GM23248 (cell line): Measurements from ENCODE around the gene CDH13. TPM values are rescaled to one million over a fixed set of nuclear protein-coding genes. Genes with fewer than 3 reads are reported as not detected.
A peak's percentile ranks its signal among the peaks of the same experiment; 100 is the strongest.

Experiments used
- DNase-seq: peaks from one replicate; pipeline ENCODE4 v3.0.0-alpha.2; 2015
- H2AFZ ChIP-seq: fragments of 200-600 bp; sonication (generic); 2 replicates; pipeline ENCODE4 v1.6.1; 2016; ENCODE audit warnings: antibody characterized with exemption
- H3F3A ChIP-seq: fragments of 200-600 bp; sonication (generic); 2 replicates; pipeline ENCODE4 v1.6.1; 2016; ENCODE audit warnings: mild to moderate bottlenecking, antibody characterized with exemption, mixed run types; ENCODE audit not compliant: insufficient read depth
- H3K27ac ChIP-seq: fragments of 200-600 bp; sonication (generic); 2 replicates; pipeline ENCODE4 v1.5.1; 2016; ENCODE audit warnings: mild to moderate bottlenecking
- H3K27me3 ChIP-seq: fragments of 200-600 bp; sonication (generic); replicated peaks from 2 replicates; pipeline ENCODE4 v1.6.1; 2016; ENCODE audit warnings: mild to moderate bottlenecking; ENCODE audit not compliant: insufficient read depth
- H3K36me3 ChIP-seq: fragments of 200-600 bp; sonication (generic); 2 replicates; pipeline ENCODE4 v1.6.1; 2016; ENCODE audit warnings: low read depth, mild to moderate bottlenecking
- H3K4me1 ChIP-seq: fragments of 200-600 bp; sonication (generic); 2 replicates; pipeline ENCODE4 v1.6.1; 2016; ENCODE audit warnings: mild to moderate bottlenecking; ENCODE audit not compliant: insufficient read depth
- H3K4me2 ChIP-seq: fragments of 200-600 bp; sonication (generic); one replicate; pipeline ENCODE4 v1.6.1; 2016; ENCODE audit warnings: mild to moderate bottlenecking; ENCODE audit not compliant: unreplicated experiment
- H3K4me3 ChIP-seq: fragments of 200-600 bp; sonication (generic); 2 replicates; pipeline ENCODE4 v1.5.1; 2016; ENCODE audit warnings: mild to moderate bottlenecking
- H3K79me2 ChIP-seq: fragments of 200-600 bp; sonication (generic); 2 replicates; pipeline ENCODE4 v1.6.1; 2016; ENCODE audit warnings: mild to moderate bottlenecking; ENCODE audit not compliant: insufficient read depth
- H3K9ac ChIP-seq: fragments of 200-600 bp; sonication (generic); 2 replicates; pipeline ENCODE4 v1.6.1; 2016; ENCODE audit warnings: mild to moderate bottlenecking
- H3K9me2 ChIP-seq: fragments of 200-600 bp; sonication (generic); 2 replicates; pipeline ENCODE4 v1.6.1; 2016; ENCODE audit warnings: mixed run types, mild to moderate bottlenecking, moderate library complexity; ENCODE audit not compliant: insufficient read depth
- H3K9me3 ChIP-seq: fragments of 200-600 bp; sonication (generic); one replicate; pipeline ENCODE4 v1.6.1; 2017; ENCODE audit warnings: low read depth
- H4K20me1 ChIP-seq: fragments of 200-600 bp; sonication (generic); 2 replicates; pipeline ENCODE4 v1.6.0; 2016; ENCODE audit not compliant: insufficient read depth
- EZH2 ChIP-seq: fragments of 200-600 bp; sonication (generic); IDR thresholded peaks from 2 replicates; pipeline ENCODE4 v1.6.1; 2018; ENCODE audit warnings: antibody characterized with exemption, mild to moderate bottlenecking; ENCODE audit not compliant: insufficient read depth, poor library complexity, severe bottlenecking
- EZH2phosphoT487 ChIP-seq: fragments of 200-600 bp; sonication (generic); IDR thresholded peaks from 2 replicates; pipeline ENCODE4 v1.6.1; 2018; ENCODE audit warnings: antibody characterized with exemption, moderate library complexity, mild to moderate bottlenecking, low read depth; ENCODE audit not compliant: insufficient read depth
- WGBS, 2 experiments: methylation state at CpG; one replicate each; pipeline ENCODE4 v1.1.6; 2015 to 2017; ENCODE audit warnings: low lambda C conversion rate in 2 of 2, low coverage in 1 of 2; ENCODE audit errors: missing lambda C conversion rate in 2 of 2; 5-methylcytosine and 5-hydroxymethylcytosine counted together
- in situ Hi-C: fragments of 300-500 bp; cut with MboI; formaldehyde crosslinking; loops from 2 replicates; pipeline ENCODE4 v1.15.0; 2020
- polyA plus RNA-seq: library from polyadenylated mRNA; unstranded; fragments of >200 nt; fragmentation: Nextera tagmentation; extraction: Ambion mirVana; gene quantifications from 2 replicates; pipeline ENCODE4 v1.2.1, GENCODE V29; 2016
- total RNA-seq: library from RNA; depleted of rRNA; stranded (reverse); fragments of >200 nt; shearing (Covaris generic); gene quantifications from 2 replicates; pipeline ENCODE4 v1.2.3, GENCODE V29; 2014

The CDH13 gene
- total and polyA plus RNA-seq, 2 experiments from 2014 or later: 51.0 to 52.8 TPM

GRCh38 chr16:83350481-83350880 lies 723.7 kb downstream of the CDH13 start:
- no peaks in the 10 kb centered on the region for H3F3A ChIP-seq
- TF ChIP-seq EZH2: no peak
- TF ChIP-seq EZH2phosphoT487: no peak
- in situ Hi-C loops: no loop called here

GRCh38 chr16:83351846-83352245 lies 725.1 kb downstream of the CDH13 start:
- H3K9ac ChIP-seq: no peak overlapping the region
- TF ChIP-seq EZH2 (no peak), EZH2phosphoT487 (no peak)
- no peak overlapping the region for H3K4me2 ChIP-seq
- no peaks in the 10 kb centered on the region for H3F3A ChIP-seq
- no peaks in the 10 kb centered on the region for H3K79me2 ChIP-seq
- no peaks in the 10 kb centered on the region for H4K20me1 ChIP-seq
- no peak overlapping the region for H3K4me3 ChIP-seq
- in situ Hi-C loops: no loop called here
- no peaks in the 10 kb centered on the region for H3K27me3 ChIP-seq
- no peak overlapping the region for H2AFZ ChIP-seq
- WGBS, 2 experiments: 88 to 89% methylated on average over 2 of the region's 2 CpGs
- no peaks in the 10 kb centered on the region for H3K9me2 ChIP-seq
- H3K27ac ChIP-seq: no peak overlapping the region
- no peaks in the 10 kb centered on the region for H3K36me3 ChIP-seq
- H3K9me3 ChIP-seq: no peaks in the 10 kb centered on the region
- H3K4me1 ChIP-seq: 0 out of 2 replicates have a peak, but pooled peaks cover 7% of the 10 kb centered on the region
- peak; percentile 45 for DNase-seq

More at GRCh38 chr16:83350481-83350880, 723.7 kb downstream of the CDH13 start:
- Histone ChIP-seq H3K79me2 (no peaks in the 10 kb centered on the region), H3K9ac (no peak overlapping the region), H3K27ac (no peak overlapping the region), H3K4me1 (0 out of 2 replicates have a peak, but pooled peaks cover 7% of the 10 kb centered on the region), H3K27me3 (no peaks in the 10 kb centered on the region), H3K4me2 (no peak overlapping the region), H3K9me2 (no peaks in the 10 kb centered on the region), H4K20me1 (no peaks in the 10 kb centered on the region), H3K4me3 (no peak overlapping the region), H3K36me3 (no peaks in the 10 kb centered on the region), H3K9me3 (no peaks in the 10 kb centered on the region), H2AFZ (no peak overlapping the region)
- DNase-seq: no peak
- 84 to 90% methylated on average over 5 of the region's 5 CpGs for WGBS, 2 experiments

- H3K27me3 ChIP-seq: no peaks in the 10 kb centered on the region
- H3K27ac ChIP-seq: no peak overlapping the region
- H3K9me3 ChIP-seq: no peaks in the 10 kb centered on the region
- in situ Hi-C loops: no loop called here
- no peaks in the 10 kb centered on the region for H3K36me3 ChIP-seq
- DNase-seq: no peak
- H3K4me3 ChIP-seq: no peak overlapping the region
- H3K79me2 ChIP-seq: no peaks in the 10 kb centered on the region
- 0 out of 2 replicates have a peak, but pooled peaks cover 7% of the 10 kb centered on the region for H3K4me1 ChIP-seq
- H2AFZ ChIP-seq: no peak overlapping the region
- H3F3A ChIP-seq: no peaks in the 10 kb centered on the region
- H3K9me2 ChIP-seq: no peaks in the 10 kb centered on the region
- WGBS, 2 experiments: 80 to 85% methylated on average over 3 of the region's 3 CpGs
- no peaks in the 10 kb centered on the region for H4K20me1 ChIP-seq
- no peak overlapping the region for H3K9ac ChIP-seq
- no peak overlapping the region for H3K4me2 ChIP-seq
- TF ChIP-seq EZH2 (no peak), EZH2phosphoT487 (no peak)
These were observed 726.5 kb downstream of the CDH13 start for GRCh38 chr16:83353241-83353640.

- no peaks in the 10 kb centered on the region for H3K9me2 ChIP-seq
- H3F3A ChIP-seq: no peaks in the 10 kb centered on the region
- 0 out of 2 replicates have a peak, but pooled peaks cover 7% of the 10 kb centered on the region for H3K4me1 ChIP-seq
- H4K20me1 ChIP-seq: no peaks in the 10 kb centered on the region
- WGBS, 2 experiments: 81 to 91% methylated on average over 7 of the region's 7 CpGs
- no peaks in the 10 kb centered on the region for H3K27me3 ChIP-seq
- H2AFZ ChIP-seq: no peak overlapping the region
- H3K4me2 ChIP-seq: no peak overlapping the region
- in situ Hi-C loops: no loop called here
- no peak overlapping the region for H3K9ac ChIP-seq
- DNase-seq: no peak
- no peaks in the 10 kb centered on the region for H3K9me3 ChIP-seq
- TF ChIP-seq EZH2phosphoT487: no peak
- TF ChIP-seq EZH2: no peak
- H3K79me2 ChIP-seq: no peaks in the 10 kb centered on the region
- H3K36me3 ChIP-seq: no peaks in the 10 kb centered on the region
- no peak overlapping the region for H3K27ac ChIP-seq
- H3K4me3 ChIP-seq: no peak overlapping the region
These were observed 727.2 kb downstream of the CDH13 start for GRCh38 chr16:83354015-83354414.
